ENCODE results near the gene ARHGAP15. TPM values are rescaled to one million over a fixed set of nuclear protein-coding genes. Genes with fewer than 3 reads are reported as not detected.

ARHGAP15 gene
- total and polyA plus RNA-seq, 4 donors = 3.8 to 17.9 (median 13.2) TPM

DNA sequence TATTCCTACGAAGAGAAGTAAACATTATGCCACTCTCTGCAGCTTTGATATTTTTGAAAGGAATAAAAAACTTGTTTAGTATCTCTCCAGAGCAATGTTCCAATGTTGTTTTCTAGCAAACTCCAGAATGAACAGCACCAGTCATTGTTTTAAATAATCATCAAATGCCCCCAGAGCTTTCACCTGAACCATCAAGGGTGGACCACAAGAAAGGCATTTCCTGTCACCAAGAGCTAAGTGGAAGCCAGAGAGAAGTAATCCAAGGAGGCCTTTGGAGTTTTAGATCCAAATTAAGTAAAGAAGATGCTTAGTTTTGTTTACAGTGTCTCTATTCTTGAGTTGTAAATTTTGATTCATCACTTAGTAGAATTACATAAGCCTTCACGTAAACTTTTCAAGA lies 559.0 kb downstream of the ARHGAP15 start:
- H3K4me1 ChIP-seq (ENCODE audit: control insufficient read depth in 4 of 4, insufficient read depth in 4 of 4, low read length in 3 of 4) = no peaks in the 10 kb centered on the region
- no peak for DNase-seq (ENCODE audit: low spot score)
- no peak overlapping the region for H3K4me3 ChIP-seq (ENCODE audit: low read depth in 1 of 3, low read length in 3 of 3)
- no peak overlapping the region for H3K27ac ChIP-seq (ENCODE audit: low read depth in 1 of 2, low read length in 2 of 2)
- no peaks in the 10 kb centered on the region for H3K36me3 ChIP-seq (ENCODE audit: control insufficient read depth in 4 of 4, insufficient read depth in 3 of 4, low read depth in 1 of 4, low read length in 3 of 4)
- no peak overlapping the region for H3K9ac ChIP-seq (ENCODE audit: low read depth in 1 of 2, low read length in 2 of 2)
- H3K9me3 ChIP-seq (ENCODE audit: control insufficient read depth in 4 of 4, low read length in 3 of 4) = no peaks in the 10 kb centered on the region
- TF ChIP-seq MAX (IDR thresholded peaks at IDR 0.05) (no peak), NR2F2 (IDR thresholded peaks at IDR 0.05) (no peak), HNF4G (IDR thresholded peaks at IDR 0.05) (no peak), FOXA2 (IDR thresholded peaks at IDR 0.05) (no peak), HNF4A (conservative IDR thresholded peaks at IDR 0.05) (no peak), RAD21 (IDR thresholded peaks at IDR 0.05) (no peak), ZBTB33 (IDR thresholded peaks at IDR 0.05) (no peak), JUND (IDR thresholded peaks at IDR 0.05) (no peak), SP1 (IDR thresholded peaks at IDR 0.05) (no peak), REST (IDR thresholded peaks at IDR 0.05) (no peak)
- TF ChIP-seq, protein P1, sequence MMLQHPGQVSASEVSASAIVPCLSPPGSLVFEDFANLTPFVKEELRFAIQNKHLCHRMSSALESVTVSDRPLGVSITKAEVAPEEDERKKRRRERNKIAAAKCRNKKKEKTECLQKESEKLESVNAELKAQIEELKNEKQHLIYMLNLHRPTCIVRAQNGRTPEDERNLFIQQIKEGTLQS (IDR thresholded peaks at IDR 0.05) = no peak
- WGBS = 80% methylated on average over 2 of the region's 2 CpGs
- peaks cover 0 to 2% (median 0%) of the 10 kb centered on the region in 4 donors for H3K27me3 ChIP-seq (ENCODE audit: control insufficient read depth in 4 of 4, insufficient read depth in 4 of 4, low read length in 3 of 4)

DNA sequence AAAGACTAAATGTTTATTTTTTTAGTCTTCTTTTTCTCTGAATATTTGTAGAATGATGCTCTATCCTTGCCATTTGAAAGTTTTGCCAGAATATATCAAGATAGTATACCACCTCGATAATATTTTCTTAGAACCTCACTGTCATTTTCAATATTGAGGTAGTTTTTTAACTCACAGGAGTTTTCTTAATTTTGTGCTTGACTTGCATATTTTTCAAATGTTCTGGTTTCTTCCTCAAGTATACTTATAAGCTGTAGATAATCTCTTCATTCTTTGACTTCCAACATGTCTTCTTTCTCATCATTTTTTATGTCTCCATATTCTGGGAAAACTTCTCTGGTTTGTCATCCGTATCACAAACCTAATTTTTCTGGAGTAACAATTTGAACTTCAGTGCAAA lies 559.6 kb downstream of the ARHGAP15 start:
- Histone ChIP-seq H3K27me3 (ENCODE audit: control insufficient read depth in 4 of 4, insufficient read depth in 4 of 4, low read length in 3 of 4) (peaks cover 0 to 2% (median 0%) of the 10 kb centered on the region in 4 donors), H3K4me3 (ENCODE audit: low read depth in 1 of 3, low read length in 3 of 3) (no peak overlapping the region), H3K4me1 (ENCODE audit: control insufficient read depth in 4 of 4, insufficient read depth in 4 of 4, low read length in 3 of 4) (no peaks in the 10 kb centered on the region), H3K36me3 (ENCODE audit: control insufficient read depth in 4 of 4, insufficient read depth in 3 of 4, low read depth in 1 of 4, low read length in 3 of 4) (no peaks in the 10 kb centered on the region), H3K9ac (ENCODE audit: low read depth in 1 of 2, low read length in 2 of 2) (no peak overlapping the region), H3K9me3 (ENCODE audit: control insufficient read depth in 4 of 4, low read length in 3 of 4) (no peaks in the 10 kb centered on the region), H3K27ac (ENCODE audit: low read depth in 1 of 2, low read length in 2 of 2) (no peak overlapping the region)
- 75% methylated on average over 2 of the region's 2 CpGs for WGBS
- DNase-seq (ENCODE audit: low spot score) = no peak
- TF ChIP-seq RXRA (IDR thresholded peaks at IDR 0.05) = no peak
- TF ChIP-seq GABPA (IDR thresholded peaks at IDR 0.05 in 1 of 2, conservative IDR thresholded peaks at IDR 0.05 in 1 of 2) = no peak
- TF ChIP-seq EGR1 (IDR thresholded peaks at IDR 0.05; ENCODE audit: low read depth in 2 of 2) = no peak
- TF ChIP-seq HNF4G (IDR thresholded peaks at IDR 0.05) = no peak
- no peak for TF ChIP-seq REST (IDR thresholded peaks at IDR 0.05)

Data from liver (tissue), 9 donors.